GM23338 (cell line): ENCODE data around the gene ZNF578. TPM values are rescaled to one million over a fixed set of nuclear protein-coding genes. Genes with fewer than 3 reads are reported as not detected.
"Not testable (repeated sequence)": the region's sequence is repeated elsewhere in the genome, so short reads cannot be mapped to it uniquely, and the experiment has no call there.

Source experiments
- ATAC-seq: fragments of 200-7000 bp; cut with Tn5 transposase; 3 replicates; pipeline ENCODE4 v1.9.1; 2020
- DNase-seq: peaks from one replicate; pipeline ENCODE4 v3.0.0-alpha.2; 2015; ENCODE audit warnings: low spot score
- H2AFZ ChIP-seq: fragments of 200-600 bp; sonication (generic); 2 replicates; pipeline ENCODE4 v1.8.0; 2016; ENCODE audit warnings: antibody characterized with exemption, mild to moderate bottlenecking, moderate library complexity
- H3F3A ChIP-seq: fragments of 200-600 bp; sonication (generic); replicated peaks from 2 replicates; pipeline ENCODE4 v1.8.0; 2017; ENCODE audit warnings: antibody characterized with exemption, mixed run types, low read depth
- H3K27ac ChIP-seq: fragments of 200-600 bp; sonication (generic); 2 replicates; pipeline ENCODE4 v1.6.1; 2016; ENCODE audit warnings: low read depth
- H3K27me3 ChIP-seq: fragments of 200-600 bp; sonication (generic); 2 replicates; pipeline ENCODE4 v1.8.0; 2016; ENCODE audit warnings: mild to moderate bottlenecking, mixed run types, moderate library complexity; ENCODE audit not compliant: insufficient read depth
- H3K36me3 ChIP-seq: fragments of 200-600 bp; sonication (generic); 2 replicates; pipeline ENCODE4 v1.8.0; 2016; ENCODE audit warnings: mild to moderate bottlenecking; ENCODE audit not compliant: insufficient read depth
- H3K4me1 ChIP-seq: fragments of 200-600 bp; sonication (generic); 2 replicates; pipeline ENCODE4 v1.8.0; 2016; ENCODE audit warnings: mild to moderate bottlenecking, moderate library complexity; ENCODE audit not compliant: insufficient read depth
- H3K4me2 ChIP-seq: fragments of 200-600 bp; sonication (generic); 2 replicates; pipeline ENCODE4 v1.7.1; 2017; ENCODE audit warnings: mixed run types
- H3K4me3 ChIP-seq: fragments of 200-600 bp; sonication (generic); 2 replicates; pipeline ENCODE4 v1.6.1; 2016; ENCODE audit warnings: mixed run types
- H3K79me2 ChIP-seq: fragments of 200-600 bp; sonication (generic); replicated peaks from 2 replicates; pipeline ENCODE4 v1.8.0; 2017; ENCODE audit warnings: mild to moderate bottlenecking; ENCODE audit not compliant: insufficient read depth
- H3K9me2 ChIP-seq: fragments of 200-600 bp; sonication (generic); 2 replicates; pipeline ENCODE4 v1.8.0; 2017; ENCODE audit not compliant: insufficient read depth
- H4K20me1 ChIP-seq: fragments of 200-600 bp; sonication (generic); replicated peaks from 2 replicates; pipeline ENCODE4 v1.8.0; 2017; ENCODE audit warnings: mild to moderate bottlenecking; ENCODE audit not compliant: insufficient read depth
- H3K27ac Mint-ChIP-seq: 2 replicates; pipeline ENCODE4 v1.8.0; 2020; ENCODE audit warnings: inconsistent platforms, mild to moderate bottlenecking, moderate library complexity, mixed read lengths
- H3K27me3 Mint-ChIP-seq: 3 replicates; pipeline ENCODE4 v1.8.0; 2022; ENCODE audit warnings: low read depth, mild to moderate bottlenecking, moderate library complexity, mixed read lengths, inconsistent platforms; ENCODE audit not compliant: insufficient read depth, poor library complexity
- H3K36me3 Mint-ChIP-seq: 3 replicates; pipeline ENCODE4 v1.8.0; 2021; ENCODE audit warnings: low read depth, mild to moderate bottlenecking, inconsistent platforms, moderate library complexity, mixed read lengths
- H3K4me1 Mint-ChIP-seq: 3 replicates; pipeline ENCODE4 v1.8.0; 2020; ENCODE audit warnings: mild to moderate bottlenecking, inconsistent platforms, mixed read lengths
- H3K4me3 Mint-ChIP-seq: 3 replicates; pipeline ENCODE4 v1.8.0; 2021; ENCODE audit warnings: moderate library complexity, mild to moderate bottlenecking, inconsistent platforms, mixed read lengths
- H3K9me3 Mint-ChIP-seq: 3 replicates; pipeline ENCODE4 v1.8.0; 2020; ENCODE audit warnings: moderate library complexity, mild to moderate bottlenecking, inconsistent platforms, mixed read lengths
- NANOG ChIP-seq: IDR thresholded peaks from 2 replicates; pipeline ENCODE4 v1.6.1; 2016; ENCODE audit warnings: antibody characterized with exemption, borderline replicate concordance
- POLR2AphosphoS5 ChIP-seq: IDR thresholded peaks from 2 replicates; pipeline ENCODE4 v1.6.1; 2016; ENCODE audit warnings: antibody characterized with exemption, low read depth
- polyA plus RNA-seq: library from polyadenylated mRNA; unstranded; fragments of >200 nt; fragmentation: Nextera tagmentation; extraction: Ambion mirVana; gene quantifications from 2 replicates; pipeline ENCODE4 v1.2.1, GENCODE V29; 2016
- total RNA-seq: library from RNA; depleted of rRNA; stranded (reverse); fragments of >200 nt; shearing (Covaris generic); gene quantifications from 2 replicates; pipeline ENCODE4 v1.2.3, GENCODE V29; 2014

ZNF578 gene
- total and polyA plus RNA-seq, 2 experiments from 2014 or later = 4.1 to 23.9 TPM

- H3K27ac ChIP-seq = peak overlapping the region; percentile 100
- ATAC-seq, H2AFZ ChIP-seq, H3K4me3 Mint-ChIP-seq, H4K20me1 ChIP-seq, H3K36me3 ChIP-seq, H3K79me2 ChIP-seq, H3K27ac Mint-ChIP-seq, H3K4me3 ChIP-seq, H3K27me3 ChIP-seq, H3K9me2 ChIP-seq: not testable (repeated sequence)
- Mint-ChIP-seq H3K27me3 (peaks cover 12% of the 10 kb centered on the region), H3K9me3 (peaks cover 76% of the 10 kb centered on the region), H3K36me3 (peaks cover 22% of the 10 kb centered on the region), H3K4me1 (peaks cover 18% of the 10 kb centered on the region)
- peak; percentile 24 for DNase-seq
- peaks cover 34% of the 10 kb centered on the region for H3K4me1 ChIP-seq
- 0 out of 2 replicates have a peak overlapping the region, but pooled peaks have one; percentile 62 for H3K4me2 ChIP-seq
- peaks cover 13% of the 10 kb centered on the region; the same call in 1 of the 2 replicates for H3F3A ChIP-seq
Measured at GRCh38 chr19:52484111-52484743, 30.9 kb downstream of the ZNF578 start.

GRCh38 chr19:52485064-52485463, 31.7 kb downstream of the ZNF578 start:
- ATAC-seq = peak; percentile 55; the same call in 2 of the 3 replicates
- Mint-ChIP-seq H3K27me3 (peaks cover 12% of the 10 kb centered on the region), H3K9me3 (peaks cover 75% of the 10 kb centered on the region), H3K4me1 (peaks cover 18% of the 10 kb centered on the region), H3K36me3 (peaks cover 21% of the 10 kb centered on the region)
- not testable (repeated sequence) for H2AFZ ChIP-seq, H3K27me3 ChIP-seq, H4K20me1 ChIP-seq, H3K36me3 ChIP-seq, H3K4me3 Mint-ChIP-seq, H3K9me2 ChIP-seq, H3K27ac Mint-ChIP-seq, H3K79me2 ChIP-seq
- DNase-seq = peak; percentile 45
- Histone ChIP-seq H3K4me2 (peak overlapping the region; percentile 63), H3K4me1 (peaks cover 34% of the 10 kb centered on the region), H3K4me3 (peak overlapping the region; percentile 36), H3F3A (peaks cover 13% of the 10 kb centered on the region; the same call in 1 of the 2 replicates), H3K27ac (peak overlapping the region; percentile 100)
- peak; percentile 27; the same call in 1 of the 2 replicates for TF ChIP-seq POLR2AphosphoS5

GRCh38 chr19:52485561-52486240, 32.3 kb downstream of the ZNF578 start:
- H3K4me3 Mint-ChIP-seq, H3K36me3 ChIP-seq, H3K27ac Mint-ChIP-seq, H2AFZ ChIP-seq, H3K9me2 ChIP-seq, H3K79me2 ChIP-seq, H4K20me1 ChIP-seq, H3K27me3 ChIP-seq: not testable (repeated sequence)
- peak; percentile 59 for DNase-seq
- ATAC-seq = peak; percentile 26; the same call in 2 of the 3 replicates
- TF ChIP-seq NANOG = peak; percentile 45; the same call in 1 of the 2 replicates
- peaks cover 72% of the 10 kb centered on the region for H3K9me3 Mint-ChIP-seq
- Histone ChIP-seq H3K27ac (peak overlapping the region; percentile 100), H3K4me2 (peak overlapping the region; percentile 63), H3F3A (peaks cover 13% of the 10 kb centered on the region; the same call in 1 of the 2 replicates), H3K4me1 (peaks cover 34% of the 10 kb centered on the region), H3K4me3 (peak overlapping the region; percentile 36)
- H3K27me3 Mint-ChIP-seq = peaks cover 12% of the 10 kb centered on the region
- H3K36me3 Mint-ChIP-seq = peaks cover 17% of the 10 kb centered on the region
- peaks cover 18% of the 10 kb centered on the region for H3K4me1 Mint-ChIP-seq
